22Rv1 (cell line): ENCODE measurements around the gene RABGAP1.

Experiments used
- H3K27ac ChIP-seq: fragments of 450-650 bp; 2 replicates; pipeline ENCODE4 v1.5.1; 2017
- CTCF ChIP-seq: fragments of 450-650 bp; IDR thresholded peaks from 2 replicates; pipeline ENCODE4 v1.5.1; 2017; ENCODE audit warnings: mild to moderate bottlenecking
- ZFX ChIP-seq: fragments of 450-650 bp; IDR thresholded peaks from 2 replicates; pipeline ENCODE4 v1.6.1; 2017; ENCODE audit warnings: antibody characterized with exemption, borderline replicate concordance

The RABGAP1 gene

GRCh38 chr9:122948313-122948712 is 7.5 kb downstream of the RABGAP1 start:
- no peak overlapping the region for H3K27ac ChIP-seq
- TF ChIP-seq ZFX = no peak
- TF ChIP-seq CTCF = no peak

- TF ChIP-seq ZFX (no peak), CTCF (no peak)
- H3K27ac ChIP-seq = no peak overlapping the region
Measured at GRCh38 chr9:122949696-122950095, 8.9 kb downstream of the RABGAP1 start.

GRCh38 chr9:122950263-122950662 is 9.4 kb downstream of the RABGAP1 start:
- TF ChIP-seq ZFX (no peak), CTCF (no peak)

DNA sequence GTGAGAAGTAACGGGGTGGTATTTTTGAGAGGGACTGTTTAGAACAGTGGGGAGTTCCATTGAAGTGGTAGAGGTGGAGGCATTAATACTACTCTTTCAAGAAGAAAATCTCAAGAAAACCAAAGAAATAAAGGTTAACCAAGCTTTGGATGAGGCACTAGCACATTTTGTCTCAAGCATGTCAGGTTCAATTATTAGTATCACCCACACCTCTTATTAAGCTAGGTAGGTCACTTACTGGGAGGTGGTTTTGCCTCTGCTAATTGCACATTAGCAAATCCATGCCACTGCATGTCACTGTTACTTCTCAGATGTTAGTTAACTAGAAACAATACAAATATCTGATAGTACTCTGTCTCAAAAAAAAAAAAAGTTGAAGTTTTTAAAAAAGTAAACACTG is 10.2 kb downstream of the RABGAP1 start:
- H3K27ac ChIP-seq = no peak overlapping the region
- TF ChIP-seq CTCF (no peak), ZFX (no peak)

More at GRCh38 chr9:122950263-122950662, 9.4 kb downstream of the RABGAP1 start:
- no peak overlapping the region for H3K27ac ChIP-seq

DNA sequence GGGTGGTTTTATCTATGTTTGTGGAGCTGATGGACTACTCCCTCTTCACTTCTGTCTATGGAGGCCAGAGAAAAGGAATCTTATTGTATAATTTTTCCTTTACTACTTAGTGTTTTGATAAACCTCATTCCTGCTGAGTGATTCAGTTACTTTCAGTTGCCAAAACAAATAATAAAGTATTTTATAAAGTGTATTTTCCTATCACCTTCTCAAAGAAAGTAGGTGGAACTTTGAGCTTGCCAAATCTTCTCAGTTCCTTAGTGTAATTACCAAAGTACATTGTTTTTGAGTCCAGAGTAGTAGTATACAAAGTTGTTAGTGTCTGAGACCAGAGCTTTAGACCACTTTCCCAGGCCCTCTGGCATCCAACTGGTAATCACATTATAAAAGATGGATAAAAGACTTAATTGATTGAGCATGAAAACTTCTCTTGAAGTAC is 13.5 kb downstream of the RABGAP1 start:
- TF ChIP-seq CTCF (no peak), ZFX (no peak)
- H3K27ac ChIP-seq = no peak overlapping the region

DNA sequence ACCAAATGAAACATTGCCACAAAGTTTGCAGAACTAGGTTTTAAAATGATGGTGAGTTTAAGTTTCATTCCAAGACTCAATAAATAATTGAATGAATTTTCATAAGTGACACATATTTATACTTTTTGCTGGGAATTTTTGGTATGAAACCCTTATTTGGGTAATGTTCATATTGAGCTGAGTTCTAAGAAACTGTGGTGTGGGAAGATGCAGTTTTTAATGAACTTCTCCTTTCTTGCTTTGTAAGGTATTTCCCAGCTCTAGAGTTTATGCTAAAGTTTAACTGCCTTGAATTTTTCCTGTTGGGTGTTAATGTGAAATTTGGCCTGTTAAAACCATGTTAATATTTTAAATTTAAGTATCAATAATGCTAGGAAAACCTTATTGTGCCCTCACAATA is 15.1 kb downstream of the RABGAP1 start:
- no peak for TF ChIP-seq ZFX
- TF ChIP-seq CTCF = no peak

GRCh38 chr9:122961139-122961538 is 20.3 kb downstream of the RABGAP1 start:
- no peak for TF ChIP-seq ZFX
- TF ChIP-seq CTCF = no peak
- no peak overlapping the region for H3K27ac ChIP-seq

More for the DNA sequence above, 15.1 kb downstream of the RABGAP1 start:
- no peak overlapping the region for H3K27ac ChIP-seq
